ENCODE data around the gene CRX.

DNA sequence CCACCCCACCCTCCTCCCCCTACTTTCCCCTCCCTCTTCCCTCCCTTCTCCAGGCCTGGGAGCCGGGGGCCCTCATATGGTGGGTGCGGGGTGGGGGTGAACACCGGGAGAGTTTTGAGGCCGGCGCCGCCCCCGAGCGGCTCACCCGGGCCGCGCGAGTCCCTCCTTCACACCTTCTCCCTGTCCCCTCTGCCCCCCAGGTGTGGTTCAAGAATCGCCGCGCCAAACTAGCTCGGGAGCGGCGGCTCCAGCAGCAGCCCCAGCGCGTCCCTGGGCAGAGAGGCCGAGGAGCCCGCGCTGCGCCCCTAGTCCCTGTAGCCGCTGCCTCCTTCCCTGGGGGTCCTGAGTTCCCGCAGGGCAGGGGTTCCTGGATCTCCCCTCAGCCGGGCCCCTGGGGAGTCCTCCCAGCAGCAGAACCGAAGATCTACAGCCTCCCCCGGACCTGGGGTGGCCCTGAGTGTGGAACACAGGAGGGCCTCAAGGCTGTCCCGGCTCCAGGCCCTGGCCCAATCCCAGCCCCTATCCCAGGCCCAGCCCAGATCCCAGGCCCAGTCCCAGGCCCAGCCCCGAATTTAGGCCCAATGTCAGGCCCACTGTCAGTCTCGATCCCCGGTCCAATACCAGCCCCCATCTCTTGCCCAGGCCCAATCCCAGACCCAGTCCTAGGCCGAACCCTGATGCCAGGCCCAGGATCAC, 39.0 kb downstream of the CRX start:
- TF ChIP-seq RXRA (IDR thresholded peaks at IDR 0.05) (no peak), CTCF (IDR thresholded peaks at IDR 0.05; ENCODE audit: low read depth, low read length, missing input control) (no peak), YY1 (IDR thresholded peaks at IDR 0.05) (no peak), FOXA1 (IDR thresholded peaks at IDR 0.05) (no peak), EGR1 (IDR thresholded peaks at IDR 0.05; ENCODE audit: low read depth in 2 of 2) (no peak), GABPA (IDR thresholded peaks at IDR 0.05 in 1 of 2, conservative IDR thresholded peaks at IDR 0.05 in 1 of 2) (no peak), JUND (IDR thresholded peaks at IDR 0.05) (no peak)
